H9 (cell line): ENCODE data around the gene MAPKAPK3. TPM values are rescaled to one million over a fixed set of nuclear protein-coding genes. Genes with fewer than 3 reads are reported as not detected.

Experiments
- DNase-seq: peaks from one replicate; pipeline ENCODE4 v3.0.0-alpha.2; 2017
- H2AFZ ChIP-seq: one replicate; pipeline ENCODE4 v1.6.1; 2013; ENCODE audit warnings: mild to moderate bottlenecking, low read length, control low read depth, moderate library complexity
- H2AK5ac ChIP-seq: 2 replicates; pipeline ENCODE4 v1.6.1; 2013; ENCODE audit warnings: low read length, control low read depth, mixed read lengths; ENCODE audit not compliant: insufficient read length
- H2BK120ac ChIP-seq: one replicate; pipeline ENCODE4 v1.6.1; 2013; ENCODE audit warnings: low read depth, mild to moderate bottlenecking, low read length, control low read depth, inconsistent platforms; ENCODE audit not compliant: poor library complexity, severe bottlenecking
- H2BK12ac ChIP-seq: 2 replicates; pipeline ENCODE4 v1.6.1; 2013; ENCODE audit warnings: low read length, control low read depth, mixed read lengths, low read depth; ENCODE audit not compliant: insufficient read length
- H2BK15ac ChIP-seq: 2 replicates; pipeline ENCODE4 v1.6.1; 2013; ENCODE audit warnings: low read depth, low read length, control low read depth
- H2BK20ac ChIP-seq: one replicate; pipeline ENCODE4 v1.6.1; 2013; ENCODE audit warnings: low read depth, mild to moderate bottlenecking, low read length, control low read depth, inconsistent platforms; ENCODE audit not compliant: poor library complexity, severe bottlenecking
- H2BK5ac ChIP-seq: 2 replicates; pipeline ENCODE4 v1.6.1; 2013; ENCODE audit warnings: low read length, control low read depth, mixed read lengths; ENCODE audit not compliant: insufficient read length
- H3K14ac ChIP-seq: 2 replicates; pipeline ENCODE4 v1.6.1; 2013; ENCODE audit warnings: low read length, control low read depth; ENCODE audit not compliant: insufficient read depth
- H3K18ac ChIP-seq: 2 replicates; pipeline ENCODE4 v1.6.1; 2013; ENCODE audit warnings: low read depth, mild to moderate bottlenecking, mixed read lengths, low read length, control low read depth; ENCODE audit not compliant: insufficient read length
- H3K23ac ChIP-seq: 2 replicates; pipeline ENCODE4 v1.6.1; 2013; ENCODE audit warnings: low read length, control low read depth, mixed read lengths, low read depth; ENCODE audit not compliant: insufficient read length
- H3K23me2 ChIP-seq: 2 replicates; pipeline ENCODE4 v1.6.1; 2013; ENCODE audit warnings: low read depth, mild to moderate bottlenecking, mixed read lengths, low read length, control low read depth; ENCODE audit not compliant: insufficient read length, poor library complexity, severe bottlenecking
- H3K27ac ChIP-seq: 2 replicates; pipeline ENCODE4 v1.5.1; 2013; ENCODE audit warnings: low read length, control low read depth, mixed read lengths, low read depth; ENCODE audit not compliant: insufficient read length
- H3K27me3 ChIP-seq: 2 replicates; pipeline ENCODE4 v1.6.1; 2013; ENCODE audit warnings: low read length, control low read depth, inconsistent platforms; ENCODE audit not compliant: insufficient read depth
- H3K4ac ChIP-seq: 2 replicates; pipeline ENCODE4 v1.6.1; 2013; ENCODE audit warnings: low read depth, mild to moderate bottlenecking, control low read depth, inconsistent platforms, low read length, moderate library complexity
- H3K4me1 ChIP-seq: 2 replicates; pipeline ENCODE4 v1.6.1; 2013; ENCODE audit warnings: low read length, control low read depth, inconsistent platforms; ENCODE audit not compliant: insufficient read depth
- H3K4me2 ChIP-seq: 2 replicates; pipeline ENCODE4 v1.6.1; 2013; ENCODE audit warnings: low read length, control low read depth, mixed read lengths; ENCODE audit not compliant: insufficient read length, insufficient read depth
- H3K56ac ChIP-seq: 2 replicates; pipeline ENCODE4 v1.6.1; 2013; ENCODE audit warnings: low read depth, mild to moderate bottlenecking, mixed read lengths, low read length, control low read depth; ENCODE audit not compliant: insufficient read length
- H3K79me1 ChIP-seq: 2 replicates; pipeline ENCODE4 v1.6.1; 2013; ENCODE audit warnings: low read depth, mild to moderate bottlenecking, moderate library complexity, low read length, control low read depth, inconsistent platforms; ENCODE audit not compliant: insufficient read depth, poor library complexity, severe bottlenecking
- H3K79me2 ChIP-seq: 2 replicates; pipeline ENCODE4 v1.6.1; 2013; ENCODE audit warnings: low read length, control low read depth, inconsistent platforms; ENCODE audit not compliant: insufficient read depth
- H3K9ac ChIP-seq: 2 replicates; pipeline ENCODE4 v1.6.1; 2013; ENCODE audit warnings: low read length, control low read depth, mixed read lengths; ENCODE audit not compliant: insufficient read length; ENCODE audit errors: extremely low read depth
- H3K9me3 ChIP-seq: one replicate; pipeline ENCODE4 v1.6.1; 2013; ENCODE audit warnings: low read depth, low read length, inconsistent platforms; ENCODE audit not compliant: control insufficient read depth
- H3T11ph ChIP-seq: one replicate; pipeline ENCODE4 v1.6.1; 2013; ENCODE audit warnings: mild to moderate bottlenecking, low read length, control low read depth, inconsistent platforms
- H4K20me1 ChIP-seq: one replicate; pipeline ENCODE4 v1.6.1; 2013; ENCODE audit not compliant: control insufficient read depth, insufficient read length, insufficient read depth
- H4K5ac ChIP-seq: 2 replicates; pipeline ENCODE4 v1.6.1; 2013; ENCODE audit warnings: low read depth, mild to moderate bottlenecking, mixed read lengths, low read length, control low read depth; ENCODE audit not compliant: insufficient read length
- H4K8ac ChIP-seq: replicated peaks from 2 replicates; pipeline ENCODE4 v1.6.1; 2013; ENCODE audit warnings: low read length, control low read depth, mixed read lengths, low read depth; ENCODE audit not compliant: insufficient read length
- H4K91ac ChIP-seq: 2 replicates; pipeline ENCODE4 v1.6.1; 2013; ENCODE audit warnings: low read depth, mild to moderate bottlenecking, moderate library complexity, mixed read lengths, low read length, control low read depth; ENCODE audit not compliant: insufficient read length
- H3K27ac Mint-ChIP-seq, 3 experiments: 2 replicates in 2 of 3; 3 replicates in 1 of 3; pipeline ENCODE4 v1.8.0; 2020 to 2021; ENCODE audit warnings: mixed read lengths in 3 of 3, mild to moderate bottlenecking in 1 of 3, moderate library complexity in 1 of 3
- H3K27me3 Mint-ChIP-seq: 2 replicates; pipeline ENCODE4 v1.8.0; 2021; ENCODE audit warnings: low read depth, mild to moderate bottlenecking, moderate library complexity, mixed read lengths
- H3K36me3 Mint-ChIP-seq, 3 experiments: 2 replicates in 2 of 3; 3 replicates in 1 of 3; pipeline ENCODE4 v1.8.0; 2020 to 2021; ENCODE audit warnings: low read depth in 3 of 3, mixed read lengths in 3 of 3; ENCODE audit not compliant: insufficient read depth in 1 of 3
- H3K4me1 Mint-ChIP-seq, 2 experiments: 2 replicates each; pipeline ENCODE4 v1.8.0; 2020; ENCODE audit warnings: mixed read lengths in 2 of 2
- H3K4me3 Mint-ChIP-seq, 2 experiments: 2 replicates in 1 of 2; 3 replicates in 1 of 2; pipeline ENCODE4 v1.8.0; 2020 to 2021; ENCODE audit warnings: mild to moderate bottlenecking in 2 of 2, mixed read lengths in 2 of 2, moderate library complexity in 1 of 2
- H3K9me3 Mint-ChIP-seq, 2 experiments: 2 replicates in 1 of 2; 3 replicates in 1 of 2; pipeline ENCODE4 v1.8.0; 2020; ENCODE audit warnings: mild to moderate bottlenecking in 2 of 2, mixed read lengths in 2 of 2, moderate library complexity in 1 of 2
- CTCF ChIP-seq: fragments of 200-600 bp; sonication (generic); conservative IDR thresholded peaks from 3 replicates; pipeline ENCODE4 v1.8.0; 2021; ENCODE audit warnings: antibody characterized with exemption, mild to moderate bottlenecking
- WGBS: extraction: QIAGEN DNeasy Blood & Tissue Kit; methylation state at CpG from one replicate; pipeline ENCODE4 v1.1.7; 2013; ENCODE audit warnings: missing lambda C conversion rate, low lambda C conversion rate, mixed read lengths; ENCODE audit not compliant: insufficient read length; ENCODE audit errors: extremely low coverage; 5-methylcytosine and 5-hydroxymethylcytosine counted together
- total RNA-seq: library from RNA; stranded (reverse); gene quantifications from 2 replicates; pipeline ENCODE4 v1.2.1, GENCODE V29; 2021

The MAPKAPK3 gene
- total RNA-seq, 1 experiment from 2014 or later = 57.9 TPM

- no peak overlapping the region for H2BK15ac ChIP-seq
- no peak overlapping the region for H4K5ac ChIP-seq
- no peak overlapping the region for H2BK5ac ChIP-seq
- H3K36me3 Mint-ChIP-seq = no peaks in the 10 kb centered on the region
- H2BK120ac ChIP-seq = no peak overlapping the region
- no peak overlapping the region for H2AK5ac ChIP-seq
- H3K79me2 ChIP-seq = no peaks in the 10 kb centered on the region
- H4K20me1 ChIP-seq = no peaks in the 10 kb centered on the region
- H3K4me1 Mint-ChIP-seq = no peaks in the 10 kb centered on the region
- H3K56ac ChIP-seq = no peak overlapping the region
- no peak overlapping the region for H4K8ac ChIP-seq
- H4K91ac ChIP-seq = no peak overlapping the region
- H3K27ac ChIP-seq = no peak overlapping the region
- no peak overlapping the region for H3K27ac Mint-ChIP-seq
- no peaks in the 10 kb centered on the region for H3K9me3 ChIP-seq
- no peak overlapping the region for H2AFZ ChIP-seq
- H3K9ac ChIP-seq = no peak overlapping the region
- H3K27me3 Mint-ChIP-seq = peaks cover 9% of the 10 kb centered on the region
- H3K79me1 ChIP-seq = no peaks in the 10 kb centered on the region
- no peak overlapping the region for H3K23ac ChIP-seq
- H3K27me3 ChIP-seq = no peaks in the 10 kb centered on the region
- no peak overlapping the region for H2BK20ac ChIP-seq
- no peaks in the 10 kb centered on the region for H3K9me3 Mint-ChIP-seq
- DNase-seq = no peak
- no peaks in the 10 kb centered on the region for H3K23me2 ChIP-seq
- H3T11ph ChIP-seq = no peak overlapping the region
- no peak overlapping the region for H3K14ac ChIP-seq
- no peak overlapping the region for H2BK12ac ChIP-seq
- no peak overlapping the region for H3K4me2 ChIP-seq
- no peak overlapping the region for H3K4me3 Mint-ChIP-seq
- no CpG with 5 or more reads among the region's 1 CpG for WGBS
- no peak overlapping the region for H3K4ac ChIP-seq
- no peak overlapping the region for H3K18ac ChIP-seq
- no peaks in the 10 kb centered on the region for H3K4me1 ChIP-seq
- no peak for TF ChIP-seq CTCF
Observed at GRCh38 chr3:50599716-50600118, 17.2 kb upstream of the MAPKAPK3 start.
